HK-2 (cell line): ENCODE data around the gene VPS33A.
A peak's percentile ranks its signal among the peaks of the same experiment; 100 is the strongest.
"Not testable (repeated sequence)": the region's sequence is repeated elsewhere in the genome, so short reads cannot be mapped to it uniquely, and the experiment has no call there.

Source experiments
- DNase-seq: peaks from one replicate; pipeline ENCODE4 v3.0.0-alpha.2; 2018; ENCODE audit not compliant: unreplicated experiment

The VPS33A gene

GRCh38 chr12:122204167-122205052 lies 61.9 kb downstream of the VPS33A start:
- DNase-seq = no peak

GRCh38 chr12:122203301-122204166 lies 62.8 kb downstream of the VPS33A start, which contains the start of gene B3GNT4:
Gene B3GNT4, plus strand, starts transcription at chr12:122203709. Its CDS starts 910 bp downstream, at chr12:122204619.
- DNase-seq = peak; percentile 89

- not testable (repeated sequence) for DNase-seq
Observed at GRCh38 chr12:122202811-122203210, 63.5 kb downstream of the VPS33A start.

- no peak for DNase-seq
Observed at GRCh38 chr12:122202017-122202416, 64.3 kb downstream of the VPS33A start.

GRCh38 chr12:122201381-122201780 lies 64.9 kb downstream of the VPS33A start:
- DNase-seq = no peak

- no peak for DNase-seq
Observed at GRCh38 chr12:122200541-122201175, 65.6 kb downstream of the VPS33A start.

GRCh38 chr12:122199484-122200355 lies 66.6 kb downstream of the VPS33A start:
- DNase-seq = no peak

GRCh38 chr12:122197612-122197966 lies 68.7 kb downstream of the VPS33A start:
- DNase-seq = no peak

GRCh38 chr12:122195405-122195804 lies 70.9 kb downstream of the VPS33A start:
- DNase-seq = no peak

GRCh38 chr12:122194804-122195203 lies 71.5 kb downstream of the VPS33A start:
- DNase-seq = no peak

- no peak for DNase-seq
Observed at GRCh38 chr12:122192441-122192840, 73.9 kb downstream of the VPS33A start.

GRCh38 chr12:122190842-122191668 lies 75.2 kb downstream of the VPS33A start:
- DNase-seq = peak; percentile 72

- no peak for DNase-seq
Observed at GRCh38 chr12:122189626-122190475, 76.4 kb downstream of the VPS33A start.

- no peak for DNase-seq
Observed at GRCh38 chr12:122187466-122187865, 78.8 kb downstream of the VPS33A start.

GRCh38 chr12:122185494-122186082 lies 80.7 kb downstream of the VPS33A start:
- DNase-seq = no peak

GRCh38 chr12:122185079-122185478 lies 81.2 kb downstream of the VPS33A start:
- no peak for DNase-seq

GRCh38 chr12:122184517-122184916 lies 81.8 kb downstream of the VPS33A start:
- DNase-seq = no peak

GRCh38 chr12:122183588-122183940 lies 82.7 kb downstream of the VPS33A start:
- no peak for DNase-seq
